Fibroblast of pulmonary artery (primary cell): ENCODE results near the gene POLR1A.

Source experiments
- DNase-seq: peaks from one replicate; pipeline ENCODE4 v3.0.0-alpha.2; 2010; ENCODE audit warnings: low read depth
- H3K4me3 ChIP-seq: replicated peaks from 2 replicates; pipeline ENCODE4 v1.5.1; 2011; ENCODE audit warnings: low read depth, mild to moderate bottlenecking, control low read depth, low read length, moderate library complexity
- CTCF ChIP-seq: IDR thresholded peaks from 2 replicates; pipeline ENCODE4 v1.5.1; 2011; ENCODE audit warnings: mild to moderate bottlenecking, control low read depth, low read length, inconsistent platforms; ENCODE audit errors: missing control alignments

Gene POLR1A

DNA sequence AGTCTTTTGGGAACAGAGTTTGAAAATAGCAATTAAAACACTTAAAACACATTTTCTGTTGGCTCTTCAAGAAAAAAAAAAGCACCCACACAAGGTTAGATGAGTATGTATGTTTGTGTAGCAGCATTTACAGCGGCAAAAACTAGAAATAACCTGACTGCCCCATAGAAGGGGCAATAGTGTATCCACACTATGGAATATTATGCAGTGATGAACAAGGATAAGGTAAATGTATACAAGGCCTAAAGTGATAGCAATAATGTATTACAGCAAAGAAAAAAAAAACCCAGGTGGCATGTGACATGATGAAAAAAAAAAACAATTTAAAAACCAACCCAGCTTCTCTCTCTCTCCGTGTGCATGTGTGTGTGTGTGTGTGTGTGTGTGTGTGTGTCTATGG is 34.8 kb downstream of the POLR1A start:
- no peak for TF ChIP-seq CTCF

DNA sequence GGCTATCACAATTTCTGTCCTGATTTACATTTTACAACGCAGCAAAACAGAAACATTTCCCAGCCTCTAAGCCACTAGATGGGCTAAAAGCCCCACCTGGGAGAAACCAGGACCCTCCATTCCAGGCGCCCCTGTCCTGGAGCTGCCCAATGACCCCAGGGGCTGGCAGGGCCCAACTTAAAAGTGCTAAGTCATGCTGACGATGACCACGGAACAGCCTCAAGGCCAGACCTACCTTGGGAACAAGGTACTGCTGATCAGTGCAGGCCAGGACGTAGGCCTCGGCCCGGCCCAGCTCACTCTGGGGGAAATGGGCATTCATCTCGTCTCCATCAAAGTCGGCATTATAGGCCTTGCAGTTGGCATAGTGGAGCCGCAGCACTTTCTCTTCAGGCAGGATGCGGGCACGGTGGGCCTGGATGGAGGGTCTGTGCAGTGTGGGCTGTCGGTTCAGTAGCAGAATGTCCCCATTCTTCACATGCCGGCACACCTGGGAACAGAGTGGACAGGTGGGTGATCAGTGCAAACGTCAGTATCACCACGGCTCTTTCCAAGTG is 35.8 kb downstream of the POLR1A start:
- TF ChIP-seq CTCF, result no peak
- no peak for DNase-seq
- no peak overlapping the region for H3K4me3 ChIP-seq

More for the DNA sequence above, 34.8 kb downstream of the POLR1A start:
- no peak for DNase-seq
- H3K4me3 ChIP-seq, result no peak overlapping the region

DNA sequence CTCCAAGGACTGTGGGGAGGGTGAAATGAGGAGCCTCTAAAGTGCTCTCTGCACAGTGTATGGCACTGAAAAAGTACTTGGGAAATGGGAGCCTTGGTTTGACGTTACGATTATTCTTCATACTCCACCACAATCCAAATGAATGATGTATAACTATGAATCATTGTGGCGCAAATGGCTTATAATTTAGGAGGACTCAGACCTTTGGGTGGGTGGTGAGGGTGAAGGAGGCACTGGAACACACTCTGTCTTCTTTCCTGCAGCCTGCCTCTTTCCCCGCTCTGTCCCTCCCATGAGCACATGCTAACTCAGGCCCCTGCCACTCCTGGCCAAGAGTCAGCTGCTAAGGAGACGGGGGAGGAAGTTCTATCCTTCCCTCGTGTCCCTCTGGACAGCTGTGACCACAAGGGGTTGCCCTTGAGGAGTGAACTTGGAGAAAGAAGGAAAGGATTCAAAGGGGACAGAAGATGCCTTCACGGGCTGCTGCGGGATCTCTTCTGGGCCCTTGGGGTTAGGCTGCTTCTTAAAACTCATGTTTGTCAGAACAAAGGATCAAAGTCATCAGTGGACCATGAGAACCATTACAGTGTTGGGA is 36.5 kb downstream of the POLR1A start:
- no peak overlapping the region for H3K4me3 ChIP-seq
- TF ChIP-seq CTCF, result no peak
- no peak for DNase-seq

DNA sequence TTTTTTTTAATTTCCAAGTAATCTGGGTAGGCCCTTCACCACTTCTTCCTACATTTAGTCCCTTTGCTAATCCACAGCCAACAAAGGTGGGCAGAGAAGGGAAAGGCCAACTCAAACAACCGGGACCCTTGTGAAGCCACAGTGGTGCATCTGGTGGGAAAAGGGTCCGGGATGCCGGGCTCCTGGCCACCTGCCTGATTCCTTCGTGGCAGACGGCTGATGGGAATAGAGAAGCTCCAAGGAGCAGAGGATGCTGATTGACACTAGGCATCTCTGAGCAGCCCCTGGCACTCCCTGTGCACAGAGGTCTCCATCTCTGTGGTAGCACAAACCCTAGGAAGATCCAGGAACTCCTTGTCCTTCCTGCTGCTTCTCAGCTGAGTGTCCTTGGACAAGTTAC is 37.0 kb downstream of the POLR1A start:
- DNase-seq, result no peak
- no peak for TF ChIP-seq CTCF
- H3K4me3 ChIP-seq, result no peak overlapping the region

DNA sequence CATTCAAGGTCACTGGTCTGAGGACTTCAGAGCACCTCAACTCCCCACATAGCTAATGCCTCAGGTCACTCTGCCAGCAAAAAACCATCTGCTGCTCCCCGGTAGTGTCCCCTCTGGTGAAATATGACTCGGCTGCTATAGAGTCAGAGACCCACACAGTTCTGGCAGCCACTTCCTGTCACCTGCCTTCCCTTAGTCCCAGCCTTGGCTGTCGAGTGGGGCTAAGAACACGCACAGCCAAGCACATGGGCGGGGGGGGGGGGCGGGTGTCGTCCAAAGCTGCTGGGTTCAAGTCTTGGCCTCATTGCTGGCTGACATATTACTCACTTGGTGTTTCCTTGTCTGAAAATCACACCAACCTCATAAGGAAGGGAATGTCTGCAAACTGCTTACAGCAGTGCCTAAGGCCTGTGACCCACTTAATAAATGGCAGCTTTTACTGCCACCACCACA is 37.5 kb downstream of the POLR1A start:
- no peak overlapping the region for H3K4me3 ChIP-seq
- DNase-seq, result no peak
- no peak for TF ChIP-seq CTCF

GRCh38 chr2:86066915-86067314 is 38.8 kb downstream of the POLR1A start:
- no peak for DNase-seq
- no peak overlapping the region for H3K4me3 ChIP-seq
- TF ChIP-seq CTCF, result no peak

- no peak overlapping the region for H3K4me3 ChIP-seq
- DNase-seq, result no peak
- TF ChIP-seq CTCF, result no peak
Observed at GRCh38 chr2:86066007-86066578, 39.6 kb downstream of the POLR1A start.
